Activated naive CD4-positive, alpha-beta T cell treated with anti-CD3 and anti-CD28 coated beads for 36 hours (primary cell): ENCODE data around the gene SLC43A3. TPM values are rescaled to one million over a fixed set of nuclear protein-coding genes. Genes with fewer than 3 reads are reported as not detected.

ENCODE experiments used
- CTCF ChIA-PET: fragments of 350-600 bp; sonication (Branson Sonifier 250); formaldehyde crosslinking; loops from one replicate; lab custom pipeline; 2021; ENCODE audit warnings: antibody characterized with exemption; lab: Charles Lee
- DNase-seq: peaks from one replicate; pipeline ENCODE4 v3.0.0-alpha.2; 2020
- H3K27ac Mint-ChIP-seq: one replicate; pipeline ENCODE4 v1.8.0; 2021; ENCODE audit warnings: mild to moderate bottlenecking, mixed read lengths
- H3K27me3 Mint-ChIP-seq: one replicate; pipeline ENCODE4 v1.8.0; 2021; ENCODE audit warnings: low read depth, mixed read lengths
- H3K36me3 Mint-ChIP-seq: one replicate; pipeline ENCODE4 v1.8.0; 2021; ENCODE audit warnings: low read depth, mixed read lengths
- H3K4me1 Mint-ChIP-seq: one replicate; pipeline ENCODE4 v1.8.0; 2021; ENCODE audit warnings: low read depth, mixed read lengths
- H3K4me3 Mint-ChIP-seq: one replicate; pipeline ENCODE4 v1.8.0; 2021; ENCODE audit warnings: mild to moderate bottlenecking, moderate library complexity, mixed read lengths
- H3K9me3 Mint-ChIP-seq: one replicate; pipeline ENCODE4 v1.8.0; 2021; ENCODE audit warnings: mixed read lengths
- intact Hi-C: fragments of 100-400 bp; cut with micrococcal nuclease; formaldehyde crosslinking; loops from one replicate; pipeline ENCODE4 v1.15.1; 2023
- total RNA-seq, 2 experiments: library from RNA; stranded (reverse); gene quantifications; one replicate each; pipeline ENCODE4 v1.2.3, GENCODE V29; 2021

SLC43A3 gene
- total RNA-seq, result 100 to 1,000 TPM; 116 to 117 TPM

GRCh38 chr11:57426929-57427726, at the start of gene SLC43A3:
SLC43A3 (minus strand) TSS chr11:57427121; CDS start chr11:57426172, 949 bp downstream.
- H3K27me3 Mint-ChIP-seq, result no peaks in the 10 kb centered on the region
- peaks cover 45% of the 10 kb centered on the region for H3K36me3 Mint-ChIP-seq
- H3K4me3 Mint-ChIP-seq, result peak within 1 kb of the TSS; percentile 95
- no peaks in the 10 kb centered on the region for H3K9me3 Mint-ChIP-seq
- intact Hi-C loops, result loop anchor here (5.0 kb wide), 1 partner anchor 1725 kb away; no protein-coding TSS in a partner anchor
- H3K27ac Mint-ChIP-seq, result peak within 1 kb of the TSS; percentile 96
- peak; percentile 84 for DNase-seq
- CTCF ChIA-PET, result interaction anchor here (0.6 to 3.0 kb wide), 7 partner anchors 20 to 99 kb away, joined by 3 to 27 read pairs (median 4); no protein-coding TSS in a partner anchor
- H3K4me1 Mint-ChIP-seq, result peaks cover 33% of the 10 kb centered on the region

- peak overlapping the region; percentile 65 for H3K4me3 Mint-ChIP-seq
- no peaks in the 10 kb centered on the region for H3K9me3 Mint-ChIP-seq
- H3K27me3 Mint-ChIP-seq, result peaks cover 10% of the 10 kb centered on the region
- no peaks in the 10 kb centered on the region for H3K36me3 Mint-ChIP-seq
- intact Hi-C loops, result loop anchor here (1.0 to 5.0 kb wide), 2 partner anchors 17 to 51 kb away; no protein-coding TSS in a partner anchor
- H3K27ac Mint-ChIP-seq, result no peak overlapping the region
- H3K4me1 Mint-ChIP-seq, result peaks cover 30% of the 10 kb centered on the region
- DNase-seq, result peak; percentile 21
- CTCF ChIA-PET, result interaction anchor here (0.5 to 9.9 kb wide), 6 partner anchors 17 to 339 kb away, joined by 3 to 211 read pairs (median 8); partner anchors contain the start of gene RTN4RL2
These were observed 49.3 kb upstream of the SLC43A3 start for GRCh38 chr11:57476047-57476756.

DNA sequence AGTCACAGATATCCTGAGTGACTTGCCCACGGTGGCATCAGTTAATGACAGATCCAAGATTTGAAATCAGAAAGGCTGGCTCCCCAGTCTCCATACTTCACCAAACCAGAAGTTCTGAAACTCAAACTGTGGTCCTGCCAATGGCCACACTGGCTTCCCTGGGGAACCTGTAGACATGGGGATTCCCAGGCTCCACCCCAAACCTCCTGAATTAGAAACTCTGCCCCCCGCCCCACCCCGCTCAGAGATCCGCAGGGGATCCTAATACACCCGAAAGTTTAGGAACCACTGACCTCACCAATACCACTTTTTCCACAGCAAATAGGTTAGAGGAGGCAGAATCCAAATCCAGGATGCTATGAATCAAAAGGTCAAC, 48.7 kb upstream of the SLC43A3 start:
- no peak overlapping the region for H3K27ac Mint-ChIP-seq
- peak overlapping the region; percentile 65 for H3K4me3 Mint-ChIP-seq
- H3K36me3 Mint-ChIP-seq, result no peaks in the 10 kb centered on the region
- H3K27me3 Mint-ChIP-seq, result peaks cover 10% of the 10 kb centered on the region
- no peak for DNase-seq
- CTCF ChIA-PET, result interaction anchor here (1.1 to 9.9 kb wide), 9 partner anchors 15 to 52 kb away, joined by 3 to 211 read pairs (median 13); partner anchors contain the start of gene RTN4RL2
- H3K4me1 Mint-ChIP-seq, result peaks cover 30% of the 10 kb centered on the region
- intact Hi-C loops, result loop anchor here (1.0 to 5.0 kb wide), 2 partner anchors 16 to 52 kb away; no protein-coding TSS in a partner anchor
- H3K9me3 Mint-ChIP-seq, result no peaks in the 10 kb centered on the region

DNA sequence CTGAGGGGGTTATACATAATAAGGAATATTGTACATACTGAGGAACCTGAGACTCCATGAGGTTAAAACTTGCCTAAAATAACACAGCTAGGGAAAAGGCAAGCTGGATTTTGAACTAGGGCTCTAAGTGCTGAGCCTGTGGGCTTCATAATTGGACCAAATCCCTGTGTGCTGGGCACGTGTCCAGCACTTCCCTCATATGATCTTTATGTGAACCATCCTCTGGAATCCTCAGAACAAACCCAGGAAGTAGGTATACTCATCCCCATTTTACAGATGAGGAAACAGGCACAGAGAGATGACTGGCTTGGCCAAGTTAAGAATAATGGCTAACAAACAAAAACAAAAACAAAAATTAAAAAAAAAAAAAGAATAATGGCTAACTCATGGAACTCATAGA, 48.3 kb upstream of the SLC43A3 start:
- intact Hi-C loops, result loop anchor here (5.0 kb wide), 1 partner anchor 52 kb away; no protein-coding TSS in a partner anchor
- Mint-ChIP-seq H3K27me3 (peaks cover 10% of the 10 kb centered on the region), H3K9me3 (no peaks in the 10 kb centered on the region), H3K4me3 (no peak overlapping the region), H3K36me3 (no peaks in the 10 kb centered on the region), H3K4me1 (peaks cover 29% of the 10 kb centered on the region), H3K27ac (no peak overlapping the region)
- no peak for DNase-seq
- CTCF ChIA-PET, result interaction anchor here (0.6 to 3.1 kb wide), 8 partner anchors 8 to 1108 kb away, joined by 3 to 17 read pairs (median 8); partner anchors contain the start of gene RTN4RL2

GRCh38 chr11:57474803-57475115, 47.8 kb upstream of the SLC43A3 start:
- Mint-ChIP-seq H3K27me3 (peaks cover 10% of the 10 kb centered on the region), H3K4me3 (no peak overlapping the region), H3K4me1 (peaks cover 27% of the 10 kb centered on the region), H3K36me3 (no peaks in the 10 kb centered on the region), H3K9me3 (no peaks in the 10 kb centered on the region), H3K27ac (no peak overlapping the region)
- intact Hi-C loops, result loop anchor here (5.0 kb wide), 1 partner anchor 53 kb away; no protein-coding TSS in a partner anchor
- peak; percentile 35 for DNase-seq
- CTCF ChIA-PET, result interaction anchor here (0.6 to 3.1 kb wide), 8 partner anchors 9 to 1108 kb away, joined by 3 to 17 read pairs (median 8); partner anchors contain the start of gene RTN4RL2

DNA sequence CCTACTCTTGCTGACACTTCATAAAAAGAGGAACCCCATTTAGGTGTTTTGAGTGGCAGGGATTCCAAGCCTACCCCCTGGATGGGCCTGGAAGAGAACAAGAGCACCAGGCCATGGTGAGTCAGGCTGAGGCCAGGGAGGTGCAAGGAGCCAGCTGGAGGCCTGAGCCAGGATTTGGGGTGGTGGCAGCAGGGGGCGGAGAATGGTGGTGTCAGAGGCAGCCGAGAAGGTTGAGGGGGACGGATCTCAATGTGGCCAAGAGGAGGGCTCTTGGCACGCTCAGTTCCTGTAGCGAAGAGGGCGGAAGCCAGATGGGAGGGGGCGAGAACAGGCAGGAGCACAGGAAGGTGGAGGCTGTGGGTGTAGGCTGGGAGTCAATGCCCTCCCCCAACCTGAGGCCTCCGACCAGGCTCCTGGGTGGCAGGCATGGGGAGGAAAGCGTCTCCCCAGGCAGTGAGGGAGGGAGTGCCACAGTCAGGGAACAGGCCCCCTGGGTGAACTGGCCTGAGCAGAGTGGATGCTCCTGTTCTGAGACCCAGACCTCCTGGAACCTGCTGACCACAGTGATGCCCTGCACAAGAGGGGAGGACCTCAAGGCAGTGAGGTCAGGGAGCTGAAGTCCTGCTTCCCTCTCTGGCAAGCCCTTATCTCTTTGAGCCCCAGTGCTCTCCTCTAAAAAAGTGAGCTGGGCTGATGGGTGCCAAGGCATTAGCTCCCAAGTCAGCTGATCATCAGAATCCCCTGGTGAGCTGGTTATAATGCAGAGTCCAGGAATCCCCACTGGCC, 47.3 kb upstream of the SLC43A3 start:
- CTCF ChIA-PET, result interaction anchor here (0.7 to 3.1 kb wide), 9 partner anchors 9 to 169 kb away, joined by 3 to 17 read pairs (median 8); partner anchors contain the start of gene RTN4RL2
- no peak overlapping the region for H3K4me3 Mint-ChIP-seq
- H3K36me3 Mint-ChIP-seq, result no peaks in the 10 kb centered on the region
- peaks cover 27% of the 10 kb centered on the region for H3K4me1 Mint-ChIP-seq
- H3K9me3 Mint-ChIP-seq, result no peaks in the 10 kb centered on the region
- intact Hi-C loops, result no loop called here
- peaks cover 8% of the 10 kb centered on the region for H3K27me3 Mint-ChIP-seq
- peak; percentile 68 for DNase-seq
- no peak overlapping the region for H3K27ac Mint-ChIP-seq

DNA sequence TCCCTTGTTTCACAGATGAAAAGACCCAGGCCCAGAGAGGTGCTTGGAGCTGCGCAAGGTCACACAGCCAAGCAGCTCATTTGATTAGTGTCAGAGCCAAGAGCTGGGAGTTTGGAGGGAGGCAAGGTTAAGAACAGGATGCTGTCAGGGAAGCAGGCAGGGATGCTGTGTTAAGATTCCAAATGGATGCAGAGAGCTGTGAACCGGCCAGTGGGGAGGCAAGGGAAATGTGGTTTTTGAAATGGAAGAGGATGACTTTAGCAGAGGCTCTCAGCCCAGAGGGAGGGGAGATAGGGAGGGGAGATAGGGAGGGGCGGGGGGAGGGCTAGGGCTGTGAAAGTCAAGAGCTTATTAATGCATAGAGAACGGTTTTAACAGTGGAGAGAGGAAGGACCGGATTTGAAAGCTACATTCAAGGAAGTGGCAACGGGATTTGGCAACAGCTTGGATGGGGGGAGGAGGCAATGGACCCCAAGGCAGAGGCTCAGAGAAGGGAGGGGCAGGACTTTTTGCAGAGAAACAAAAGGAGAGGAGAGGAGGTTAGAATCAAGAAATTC, 46.4 kb upstream of the SLC43A3 start:
- Mint-ChIP-seq H3K36me3 (no peaks in the 10 kb centered on the region), H3K9me3 (no peaks in the 10 kb centered on the region), H3K27ac (no peak overlapping the region), H3K27me3 (peaks cover 8% of the 10 kb centered on the region), H3K4me1 (peaks cover 27% of the 10 kb centered on the region), H3K4me3 (no peak overlapping the region)
- DNase-seq, result no peak
- CTCF ChIA-PET, result interaction anchor here (0.6 to 3.1 kb wide), 8 partner anchors 8 to 128 kb away, joined by 3 to 42 read pairs (median 4); partner anchors contain the start of gene RTN4RL2
- intact Hi-C loops, result no loop called here

- intact Hi-C loops, result no loop called here
- DNase-seq, result no peak
- H3K27ac Mint-ChIP-seq, result no peak overlapping the region
- H3K9me3 Mint-ChIP-seq, result no peaks in the 10 kb centered on the region
- H3K4me1 Mint-ChIP-seq, result peaks cover 27% of the 10 kb centered on the region
- H3K36me3 Mint-ChIP-seq, result no peaks in the 10 kb centered on the region
- CTCF ChIA-PET, result interaction anchor here (1.3 to 2.8 kb wide), 3 partner anchors 12 to 22 kb away, joined by 5 to 42 read pairs (median 5); partner anchors contain the start of gene RTN4RL2
- no peak overlapping the region for H3K4me3 Mint-ChIP-seq
- peaks cover 2% of the 10 kb centered on the region for H3K27me3 Mint-ChIP-seq
These were observed 44.6 kb upstream of the SLC43A3 start for GRCh38 chr11:57471496-57471895.

DNA sequence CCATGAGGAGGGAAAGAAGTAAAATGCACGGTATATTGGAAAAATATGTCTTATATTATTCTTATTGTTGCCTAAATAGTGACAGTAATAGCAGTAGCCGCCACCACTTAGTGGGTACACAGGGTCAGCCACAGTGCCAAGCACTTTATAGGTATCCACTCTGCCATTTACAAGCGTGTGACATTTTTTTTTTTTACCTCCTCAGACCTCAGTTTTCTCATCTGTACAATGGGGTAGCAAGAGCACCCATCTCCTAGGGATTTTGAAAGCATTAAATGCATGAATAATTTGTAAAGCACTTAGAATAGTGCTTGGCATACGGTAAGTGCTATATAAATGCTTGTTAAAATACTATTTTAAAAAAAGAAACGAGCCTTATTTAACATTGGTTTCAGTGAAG, 42.3 kb upstream of the SLC43A3 start:
- CTCF ChIA-PET, result interaction anchor here (1.4 kb wide), 1 partner anchor 11 kb away, joined by 3 read pairs; no protein-coding TSS in a partner anchor
- no peaks in the 10 kb centered on the region for H3K9me3 Mint-ChIP-seq

DNA sequence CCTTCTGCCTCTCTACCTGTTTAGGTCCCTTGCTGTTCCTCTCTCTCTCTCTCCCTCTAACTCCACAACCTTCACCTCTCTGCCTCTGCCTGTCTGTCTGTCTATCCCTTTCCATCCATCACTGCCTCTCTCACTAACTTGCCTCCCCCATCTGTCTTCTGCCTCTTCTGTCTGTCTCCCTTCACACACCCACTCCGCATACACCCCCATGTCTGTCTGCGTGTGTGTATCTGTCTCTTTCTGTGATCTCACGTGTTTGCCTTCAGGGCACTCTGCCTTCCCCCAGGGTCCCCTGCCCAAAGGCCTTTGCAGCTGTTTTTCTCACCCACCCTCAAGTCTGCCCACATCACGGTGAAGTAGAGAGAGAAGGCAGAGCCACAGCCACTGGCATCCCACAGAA, 41.4 kb upstream of the SLC43A3 start:
- Mint-ChIP-seq H3K27me3 (no peaks in the 10 kb centered on the region), H3K4me3 (no peak overlapping the region), H3K36me3 (no peaks in the 10 kb centered on the region), H3K27ac (no peak overlapping the region), H3K9me3 (no peaks in the 10 kb centered on the region), H3K4me1 (peaks cover 2% of the 10 kb centered on the region)
- no peak for DNase-seq
- CTCF ChIA-PET, result interaction anchor here (1.2 kb wide), 1 partner anchor 15 kb away, joined by 4 read pairs; no protein-coding TSS in a partner anchor
- intact Hi-C loops, result no loop called here

More for the DNA sequence above, 42.3 kb upstream of the SLC43A3 start:
- no peak for DNase-seq
- Mint-ChIP-seq H3K4me3 (no peak overlapping the region), H3K27ac (no peak overlapping the region), H3K27me3 (no peaks in the 10 kb centered on the region), H3K36me3 (no peaks in the 10 kb centered on the region), H3K4me1 (peaks cover 10% of the 10 kb centered on the region)
- intact Hi-C loops, result no loop called here
